ENCODE data around the gene USP17L5.
"Not testable (repeated sequence)": the region's sequence is repeated elsewhere in the genome, so short reads cannot be mapped to it uniquely, and the experiment has no call there.

The USP17L5 gene, protein sequence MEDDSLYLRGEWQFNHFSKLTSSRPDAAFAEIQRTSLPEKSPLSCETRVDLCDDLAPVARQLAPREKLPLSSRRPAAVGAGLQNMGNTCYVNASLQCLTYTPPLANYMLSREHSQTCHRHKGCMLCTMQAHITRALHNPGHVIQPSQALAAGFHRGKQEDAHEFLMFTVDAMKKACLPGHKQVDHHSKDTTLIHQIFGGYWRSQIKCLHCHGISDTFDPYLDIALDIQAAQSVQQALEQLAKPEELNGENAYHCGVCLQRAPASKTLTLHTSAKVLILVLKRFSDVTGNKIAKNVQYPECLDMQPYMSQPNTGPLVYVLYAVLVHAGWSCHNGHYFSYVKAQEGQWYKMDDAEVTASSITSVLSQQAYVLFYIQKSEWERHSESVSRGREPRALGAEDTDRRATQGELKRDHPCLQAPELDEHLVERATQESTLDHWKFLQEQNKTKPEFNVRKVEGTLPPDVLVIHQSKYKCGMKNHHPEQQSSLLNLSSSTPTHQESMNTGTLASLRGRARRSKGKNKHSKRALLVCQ

GRCh38 chr4:9339103-9339502 lies at the start of gene USP17L5:
TSS of gene USP17L5 (plus strand) at chr4:9339403. CDS start at chr4:9339403, 0 bp downstream.
- not testable (repeated sequence) for DNase-seq

- DNase-seq = not testable (repeated sequence)
Measured at GRCh38 chr4:9324191-9324590, 15.0 kb upstream of the USP17L5 start.

GRCh38 chr4:9324865-9325264 lies 14.3 kb upstream of the USP17L5 start, which contains the start of gene USP17L24:
TSS of gene USP17L24 (plus strand) at chr4:9325165. CDS start at chr4:9325165, 0 bp downstream.
- not testable (repeated sequence) for DNase-seq

- not testable (repeated sequence) for DNase-seq
Measured at GRCh38 chr4:9329611-9330010, 9.6 kb upstream of the USP17L5 start, which contains the start of gene USP17L25. TSS of gene USP17L25 (plus strand) at chr4:9329911. CDS start at chr4:9329911, 0 bp downstream.

GRCh38 chr4:9334358-9334757 lies 4.8 kb upstream of the USP17L5 start, which contains the start of gene USP17L26:
TSS of gene USP17L26 (plus strand) at chr4:9334658. CDS start at chr4:9334658, 0 bp downstream.
- DNase-seq = not testable (repeated sequence)

- DNase-seq = not testable (repeated sequence)
Measured at GRCh38 chr4:9343848-9344247, 4.6 kb downstream of the USP17L5 start, which contains the start of gene USP17L27. TSS of gene USP17L27 (plus strand) at chr4:9344148. CDS start at chr4:9344148, 0 bp downstream.

DNA sequence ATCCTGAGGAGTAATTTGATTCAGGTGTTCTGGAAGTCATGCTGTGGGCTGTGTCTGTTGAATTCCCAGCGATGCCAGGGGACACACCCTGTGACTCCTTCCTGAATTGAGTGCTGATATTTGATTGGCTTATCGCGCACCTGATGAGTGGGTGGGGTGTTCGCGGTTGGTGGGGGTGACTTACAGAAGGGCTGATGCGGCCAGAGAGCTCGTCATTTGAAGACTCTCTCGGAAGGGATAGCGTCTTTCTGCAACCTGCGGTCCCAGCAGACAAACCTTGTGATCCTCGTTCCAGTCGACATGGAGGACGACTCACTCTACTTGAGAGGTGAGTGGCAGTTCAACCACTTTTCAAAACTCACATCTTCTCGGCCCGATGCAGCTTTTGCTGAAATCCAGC lies 9.4 kb downstream of the USP17L5 start, which contains the start of gene USP17L28:
Gene USP17L28, plus strand, starts transcription at position 301 of the 400 bp plus-strand sequence. Its CDS starts 0 bp downstream, at position 301.
- not testable (repeated sequence) for DNase-seq

- not testable (repeated sequence) for DNase-seq
Measured at GRCh38 chr4:9350866-9351265, 11.7 kb downstream of the USP17L5 start.

- not testable (repeated sequence) for DNase-seq
Measured at GRCh38 chr4:9353338-9353737, 14.1 kb downstream of the USP17L5 start, which contains the start of gene USP17L29. TSS of gene USP17L29 (plus strand) at chr4:9353638. CDS start at chr4:9353638, 0 bp downstream.

DNA sequence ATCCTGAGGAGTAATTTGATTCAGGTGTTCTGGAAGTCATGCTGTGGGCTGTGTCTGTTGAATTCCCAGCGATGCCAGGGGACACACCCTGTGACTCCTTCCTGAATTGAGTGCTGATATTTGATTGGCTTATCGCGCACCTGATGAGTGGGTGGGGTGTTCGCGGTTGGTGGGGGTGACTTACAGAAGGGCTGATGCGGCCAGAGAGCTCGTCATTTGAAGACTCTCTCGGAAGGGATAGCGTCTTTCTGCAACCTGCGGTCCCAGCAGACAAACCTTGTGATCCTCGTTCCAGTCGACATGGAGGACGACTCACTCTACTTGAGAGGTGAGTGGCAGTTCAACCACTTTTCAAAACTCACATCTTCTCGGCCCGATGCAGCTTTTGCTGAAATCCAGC lies 23.6 kb downstream of the USP17L5 start, which contains the start of gene USP17L30:
Gene USP17L30, plus strand, starts transcription at position 301 of the 400 bp plus-strand sequence. Its CDS starts 0 bp downstream, at position 301.
- not testable (repeated sequence) for DNase-seq

DNA sequence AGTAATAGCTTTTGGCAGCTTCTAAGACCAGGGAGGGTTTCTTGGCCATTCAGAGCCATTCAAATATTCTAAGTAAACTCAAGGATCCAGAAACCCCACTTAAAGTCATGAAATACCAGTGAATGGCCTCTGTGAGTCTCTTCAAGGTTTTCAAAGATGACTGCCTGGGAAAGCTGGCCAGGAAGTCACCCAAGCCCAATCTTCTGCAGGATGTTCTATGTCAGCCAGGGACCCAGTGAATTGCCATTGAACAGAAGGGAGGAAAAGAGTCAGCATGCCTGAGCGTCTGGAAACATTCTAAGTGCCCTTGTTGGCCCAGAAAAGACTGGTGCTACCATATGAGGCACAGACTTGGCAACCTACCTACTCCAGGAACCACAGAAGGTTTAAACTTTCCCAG lies 40.7 kb downstream of the USP17L5 start:
- DNase-seq = not testable (repeated sequence)

- peak; percentile 71 for DNase-seq
Measured at GRCh38 chr4:9381012-9381534, 41.9 kb downstream of the USP17L5 start.

DNA sequence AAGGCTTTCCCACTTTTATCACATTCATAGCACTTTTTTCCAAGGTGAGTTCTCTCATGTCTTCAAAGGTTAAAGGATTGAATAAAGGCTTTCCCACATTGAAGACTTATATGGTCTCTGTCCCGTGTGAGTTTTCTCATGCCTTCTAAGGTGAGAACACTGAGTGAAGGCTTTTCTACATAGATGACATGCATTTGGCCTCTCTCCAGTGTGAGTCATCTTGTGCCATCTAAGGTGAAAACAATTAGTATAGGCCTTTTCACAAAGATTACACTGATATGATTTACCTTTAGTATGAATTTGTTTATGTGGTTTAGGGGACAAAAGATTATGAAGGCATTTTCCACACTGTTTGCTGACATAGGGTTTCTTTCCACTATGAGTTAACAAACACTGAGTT lies 44.9 kb downstream of the USP17L5 start:
- no peak for DNase-seq

DNA sequence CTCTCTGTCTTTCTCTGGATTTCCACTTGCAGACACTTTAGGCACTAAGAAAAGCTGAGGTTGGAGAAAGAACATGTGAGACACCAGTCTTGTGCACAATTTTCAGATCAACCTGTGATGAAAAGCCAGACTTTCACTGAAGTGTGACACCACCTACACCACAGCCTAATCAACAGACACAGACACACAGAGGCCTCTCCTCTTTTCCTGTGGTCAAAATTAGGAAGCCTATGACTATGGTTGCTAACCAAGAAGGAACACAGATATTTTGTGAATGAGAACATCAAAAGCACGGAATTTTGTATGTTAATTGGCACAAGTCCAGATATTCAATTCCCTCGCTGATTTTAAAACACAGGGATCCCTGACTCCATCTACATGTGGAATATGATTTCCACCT lies 49.8 kb downstream of the USP17L5 start:
- DNase-seq = not testable (repeated sequence)

Data from activated CD4-positive, alpha-beta T cell treated with anti-CD3 and anti-CD28 coated beads for 48 hours (primary cell).